GM12878 (cell line): Measurements from ENCODE around the gene NGB. TPM values are rescaled to one million over a fixed set of nuclear protein-coding genes. Genes with fewer than 3 reads are reported as not detected.

ENCODE experiments used
- ASH2L ChIP-seq: fragments of 300-600, 200-600 bp; sonication (generic); IDR thresholded peaks from 2 replicates; pipeline ENCODE4 v1.6.1; 2017; ENCODE audit warnings: low read depth, mild to moderate bottlenecking, borderline replicate concordance
- BACH1 ChIP-seq: fragments of 450-650 bp; IDR thresholded peaks from 2 replicates; pipeline ENCODE4 v1.6.1; 2017; ENCODE audit warnings: mild to moderate bottlenecking, borderline replicate concordance
- CBX3 ChIP-seq: fragments of 200-600 bp; sonication (generic); IDR thresholded peaks from 2 replicates; pipeline ENCODE4 v1.6.1; 2016; ENCODE audit warnings: low read depth, borderline replicate concordance
- EP300 ChIP-seq, 2 experiments: fragments of 150-350 bp in 1 of 2; IDR thresholded peaks; 2 replicates each; pipeline ENCODE4 v1.6.1; 2011 to 2012; ENCODE audit warnings: low read depth in 2 of 2, low read length in 2 of 2, borderline replicate concordance in 1 of 2, improper control_type of control experiment in 1 of 2, inconsistent platforms in 1 of 2; ENCODE audit not compliant: control insufficient read depth in 1 of 2
- EZH2 ChIP-seq: IDR thresholded peaks from 2 replicates; pipeline ENCODE4 v1.6.1; 2012; ENCODE audit warnings: low read depth, mild to moderate bottlenecking, control low read depth, inconsistent platforms, low read length, borderline replicate concordance; ENCODE audit not compliant: control insufficient read depth
- IRF5 ChIP-seq: fragments of 450-650 bp; IDR thresholded peaks from 2 replicates; pipeline ENCODE4 v1.6.1; 2017; ENCODE audit warnings: borderline replicate concordance
- MAX ChIP-seq: IDR thresholded peaks from 2 replicates; pipeline ENCODE4 v1.6.1; 2012; ENCODE audit warnings: low read depth, low read length, improper control_type of control experiment
- MTA3 ChIP-seq: IDR thresholded peaks from 2 replicates; pipeline ENCODE4 v1.6.1; 2012; ENCODE audit warnings: low read length, inconsistent platforms, borderline replicate concordance
- NR2C2 ChIP-seq: IDR thresholded peaks from 2 replicates; pipeline ENCODE4 v1.6.1; 2011; ENCODE audit warnings: borderline replicate concordance, low read depth; ENCODE audit not compliant: control insufficient read depth, insufficient read length
- NRF1 ChIP-seq: conservative IDR thresholded peaks from 2 replicates; pipeline ENCODE4 v1.6.1; 2011; ENCODE audit warnings: mild to moderate bottlenecking, low read depth, low read length, improper control_type of control experiment
- PAX8 ChIP-seq: fragments of 450-650 bp; IDR thresholded peaks from 2 replicates; pipeline ENCODE4 v1.6.1; 2017; ENCODE audit warnings: mild to moderate bottlenecking, moderate library complexity
- POU2F2 ChIP-seq: IDR thresholded peaks from 3 replicates; pipeline ENCODE4 v1.6.1; 2011; ENCODE audit warnings: low read depth, mild to moderate bottlenecking, low read length, borderline replicate concordance
- RAD21 ChIP-seq: IDR thresholded peaks from 2 replicates; pipeline ENCODE4 v1.6.1; 2011; ENCODE audit warnings: mild to moderate bottlenecking, low read depth, low read length, moderate library complexity; ENCODE audit not compliant: insufficient read depth
- RB1 ChIP-seq: fragments of 450-650 bp; formaldehyde crosslinking; IDR thresholded peaks from 2 replicates; pipeline ENCODE4 v1.6.1; 2017; ENCODE audit warnings: mild to moderate bottlenecking, borderline replicate concordance
- RCOR1 ChIP-seq: conservative IDR thresholded peaks from 2 replicates; pipeline ENCODE4 v1.6.1; 2012; ENCODE audit warnings: low read depth, low read length, improper control_type of control experiment
- RFX5 ChIP-seq: IDR thresholded peaks from 2 replicates; pipeline ENCODE4 v1.6.1; 2011; ENCODE audit warnings: low read depth, low read length, improper control_type of control experiment
- RUNX3 ChIP-seq: IDR thresholded peaks from 2 replicates; pipeline ENCODE4 v1.6.1; 2012; ENCODE audit warnings: low read length, inconsistent platforms
- SIN3A ChIP-seq: IDR thresholded peaks from 2 replicates; pipeline ENCODE4 v1.6.1; 2012; ENCODE audit warnings: low read depth, low read length, improper control_type of control experiment
- SIX5 ChIP-seq: IDR thresholded peaks from 2 replicates; pipeline ENCODE4 v1.6.1; 2011; ENCODE audit warnings: mild to moderate bottlenecking, low read depth, low read length, moderate library complexity; ENCODE audit not compliant: severe bottlenecking
- SRF ChIP-seq, 2 experiments: IDR thresholded peaks; 2 replicates each; pipeline ENCODE4 v1.6.1; 2011; ENCODE audit warnings: low read depth in 2 of 2, low read length in 2 of 2, mild to moderate bottlenecking in 1 of 2, moderate library complexity in 1 of 2
- SUZ12 ChIP-seq: fragments of 200-600 bp; sonication (generic); IDR thresholded peaks from one replicate; pipeline ENCODE4 v1.6.1; 2018; ENCODE audit warnings: antibody characterized with exemption, mild to moderate bottlenecking; ENCODE audit not compliant: unreplicated experiment
- USF2 ChIP-seq: IDR thresholded peaks from 2 replicates; pipeline ENCODE4 v1.6.1; 2011; ENCODE audit warnings: low read depth, low read length, improper control_type of control experiment, borderline replicate concordance
- ZBTB33 ChIP-seq: fragments of 450-650 bp; IDR thresholded peaks from 2 replicates; pipeline ENCODE4 v1.6.1; 2017; ENCODE audit warnings: mild to moderate bottlenecking
- ZZZ3 ChIP-seq: IDR thresholded peaks from 2 replicates; pipeline ENCODE4 v1.6.1; 2011; ENCODE audit warnings: low read depth; ENCODE audit not compliant: control insufficient read depth, insufficient read length
- polyA plus RNA-seq, 11 experiments: library from polyadenylated mRNA; depleted of rRNA in 4 of 11; unstranded in 6 of 11; stranded (reverse) in 5 of 11; fragments of >200 nt; fragmentation: Nextera tagmentation in 4 of 11; fragmentation: Illumina TruSeq in 1 of 11; extraction: Ambion mirVana in 4 of 11; extraction: Trizol in 1 of 11; gene quantifications; 1 replicate in 1 of 11; 2 replicates in 10 of 11; pipeline versions ENCODE4 v1.2.1 to v1.2.3, GENCODE V29; 2011 to 2016; ENCODE audit warnings: inconsistent platforms in 2 of 11, missing spikeins in 2 of 11, low read depth in 1 of 11
- total RNA-seq, 4 experiments: library from RNA; depleted of rRNA in 3 of 4; stranded (reverse); fragments of >200 nt in 3 of 4; fragmentation: Illumina TruSeq in 1 of 4; extraction: Trizol in 1 of 4; gene quantifications; 2 replicates each; pipeline versions ENCODE4 v1.2.1 to v1.2.3, GENCODE V29; 2013 to 2021

The NGB gene
- total and polyA plus RNA-seq, 10 of the 15 experiments (the other 5 are each of a cell fraction or from before 2014, with no cell fraction given): 0.19 TPM; not detected in 9

GRCh38 chr14:77320238-77320935 is 49.4 kb upstream of the NGB start, which contains the start of gene POMT2 (continued):
- TF ChIP-seq ZZZ3: no peak
- TF ChIP-seq MAX: no peak
- TF ChIP-seq SIN3A: peak; percentile 94
- TF ChIP-seq EP300 (IDR thresholded peaks at IDR 0.05; ENCODE audit: borderline replicate concordance in 1 of 2, control insufficient read depth in 1 of 2, low read depth in 2 of 2, low read length in 2 of 2): no peak
- no peak for TF ChIP-seq ZBTB33
- no peak for TF ChIP-seq EZH2
- no peak for TF ChIP-seq RCOR1
- TF ChIP-seq IRF5: no peak
- no peak for TF ChIP-seq ASH2L
- no peak for TF ChIP-seq SUZ12
- no peak for TF ChIP-seq PAX8
- TF ChIP-seq RUNX3: no peak
- TF ChIP-seq USF2: no peak
- no peak for TF ChIP-seq RAD21
- TF ChIP-seq SRF (IDR thresholded peaks at IDR 0.05; ENCODE audit: low read depth in 2 of 2, low read length in 2 of 2): 0 out of 4 replicates have a peak, but pooled peaks of 1 of the 2 experiments have one; percentile 11
- no peak for TF ChIP-seq NR2C2
- no peak for TF ChIP-seq SIX5
- no peak for TF ChIP-seq CBX3
- peak; percentile 45; the same call in 1 of the 2 replicates for TF ChIP-seq BACH1
- no peak for TF ChIP-seq NRF1
- 0 out of 2 replicates have a peak, but pooled peaks have one; percentile 30 for TF ChIP-seq RB1
- peak; percentile 44; the same call in 1 of the 2 replicates for TF ChIP-seq RFX5
- no peak for TF ChIP-seq MTA3
- TF ChIP-seq POU2F2: no peak
